T47D (cell line): ENCODE results near the gene ADK.

Experiments used
- DNase-seq, 2 experiments: peaks; one replicate each; pipeline versions ENCODE4 v3.0.0 to v3.0.0-alpha.2; 2011 to 2012; ENCODE audit warnings: low read depth in 1 of 2, low spot score in 1 of 2
- JUND ChIP-seq: IDR thresholded peaks from 2 replicates; pipeline ENCODE4 v1.6.1; 2012; ENCODE audit warnings: low read depth
- in situ Hi-C: cut with HindIII; loops from 2 replicates; pipeline ENCODE4 v1.10.0; 2016; ENCODE audit warnings: low sequenced_read_pairs, low pct_unique_long_range_greater_than_20kb

ADK gene

GRCh38 chr10:74381291-74381853 is 230.4 kb downstream of the ADK start:
- in situ Hi-C loops = no loop called here
- no peak for DNase-seq

GRCh38 chr10:74382663-74383062 is 231.6 kb downstream of the ADK start:
- no peak for TF ChIP-seq JUND
- in situ Hi-C loops = no loop called here

More at GRCh38 chr10:74381291-74381853, 230.4 kb downstream of the ADK start:
- no peak for TF ChIP-seq JUND

GRCh38 chr10:74383642-74384041 is 232.6 kb downstream of the ADK start:
- in situ Hi-C loops = no loop called here
- DNase-seq = no peak
- no peak for TF ChIP-seq JUND

More at GRCh38 chr10:74382663-74383062, 231.6 kb downstream of the ADK start:
- no peak for DNase-seq

GRCh38 chr10:74384615-74385183 is 233.7 kb downstream of the ADK start:
- DNase-seq = no peak
- in situ Hi-C loops = no loop called here
- no peak for TF ChIP-seq JUND

GRCh38 chr10:74388801-74389200 is 237.8 kb downstream of the ADK start:
- in situ Hi-C loops = no loop called here
- TF ChIP-seq JUND = no peak
- DNase-seq = no peak

GRCh38 chr10:74391786-74392185 is 240.8 kb downstream of the ADK start:
- in situ Hi-C loops = no loop called here
- no peak for DNase-seq
- no peak for TF ChIP-seq JUND

- no peak for TF ChIP-seq JUND
- in situ Hi-C loops = no loop called here
- no peak for DNase-seq
Measured at GRCh38 chr10:74394416-74394969, 243.5 kb downstream of the ADK start.

GRCh38 chr10:74400186-74400585 is 249.2 kb downstream of the ADK start:
- no peak for TF ChIP-seq JUND
- no peak for DNase-seq
- in situ Hi-C loops = no loop called here

- no peak for DNase-seq
- no peak for TF ChIP-seq JUND
- in situ Hi-C loops = no loop called here
Measured at GRCh38 chr10:74406006-74406405, 255.0 kb downstream of the ADK start.

GRCh38 chr10:74415146-74415839 is 264.3 kb downstream of the ADK start:
- in situ Hi-C loops = no loop called here
- no peak for TF ChIP-seq JUND

GRCh38 chr10:74417397-74417796 is 266.4 kb downstream of the ADK start:
- in situ Hi-C loops = no loop called here
- TF ChIP-seq JUND = no peak
- DNase-seq = no peak

More at GRCh38 chr10:74415146-74415839, 264.3 kb downstream of the ADK start:
- DNase-seq = no peak

GRCh38 chr10:74418285-74418872 is 267.4 kb downstream of the ADK start:
- peak in 1 of 2 experiments; percentile 57 for DNase-seq
- in situ Hi-C loops = no loop called here
- TF ChIP-seq JUND = no peak

- DNase-seq = no peak
- in situ Hi-C loops = no loop called here
- no peak for TF ChIP-seq JUND
Measured at GRCh38 chr10:74419491-74419951, 268.5 kb downstream of the ADK start.
